Measurements from ENCODE around the gene RGS9. TPM values are rescaled to one million over a fixed set of nuclear protein-coding genes. Genes with fewer than 3 reads are reported as not detected.

Gene RGS9
- total RNA-seq, 2 experiments from 2014 or later = 13.7 to 26.4 TPM

GRCh38 chr17:65208717-65209116, 71.5 kb downstream of the RGS9 start:
- intact Hi-C loops (cut with micrococcal nuclease; ENCODE audit: unreplicated experiment) = no loop called here
- no peaks in the 10 kb centered on the region for H3K9me3 ChIP-seq (ENCODE audit: low read length)
- BruUV-seq (replicated peaks) = no TSS peak

GRCh38 chr17:65218261-65218660, 81.1 kb downstream of the RGS9 start:
- Histone ChIP-seq H3K27ac (ENCODE audit: low read depth, low read length, poor library complexity, severe bottlenecking) (no peak overlapping the region), H3K9me2 (ENCODE audit: insufficient read depth, low read length) (no peaks in the 10 kb centered on the region), H4K20me1 (ENCODE audit: insufficient read depth, low read length) (no peaks in the 10 kb centered on the region), H3K79me2 (ENCODE audit: insufficient read depth, low read depth, low read length) (no peaks in the 10 kb centered on the region), H3K4me3 (ENCODE audit: low read depth, low read length, poor library complexity, severe bottlenecking) (no peak overlapping the region), H3K4me1 (ENCODE audit: insufficient read depth, low read length, poor library complexity, severe bottlenecking) (no peaks in the 10 kb centered on the region), H3K9me3 (ENCODE audit: low read length) (no peaks in the 10 kb centered on the region), H2AFZ (ENCODE audit: low read length) (no peak overlapping the region), H3K4me2 (ENCODE audit: low read length) (no peak overlapping the region), H3K36me3 (ENCODE audit: insufficient read depth, low read length) (no peaks in the 10 kb centered on the region)
- no peak for DNase-seq (ENCODE audit: low spot score)
- intact Hi-C loops (cut with micrococcal nuclease; ENCODE audit: unreplicated experiment) = no loop called here
- ChIA-PET POLR2A (no interaction called here), CTCF (ENCODE audit: unreplicated experiment) (no interaction called here)
- TF ChIP-seq EZH2phosphoT487 (IDR thresholded peaks at IDR 0.05; ENCODE audit: borderline replicate concordance, low read depth, low read length) = no peak
- TF ChIP-seq, protein P1, sequence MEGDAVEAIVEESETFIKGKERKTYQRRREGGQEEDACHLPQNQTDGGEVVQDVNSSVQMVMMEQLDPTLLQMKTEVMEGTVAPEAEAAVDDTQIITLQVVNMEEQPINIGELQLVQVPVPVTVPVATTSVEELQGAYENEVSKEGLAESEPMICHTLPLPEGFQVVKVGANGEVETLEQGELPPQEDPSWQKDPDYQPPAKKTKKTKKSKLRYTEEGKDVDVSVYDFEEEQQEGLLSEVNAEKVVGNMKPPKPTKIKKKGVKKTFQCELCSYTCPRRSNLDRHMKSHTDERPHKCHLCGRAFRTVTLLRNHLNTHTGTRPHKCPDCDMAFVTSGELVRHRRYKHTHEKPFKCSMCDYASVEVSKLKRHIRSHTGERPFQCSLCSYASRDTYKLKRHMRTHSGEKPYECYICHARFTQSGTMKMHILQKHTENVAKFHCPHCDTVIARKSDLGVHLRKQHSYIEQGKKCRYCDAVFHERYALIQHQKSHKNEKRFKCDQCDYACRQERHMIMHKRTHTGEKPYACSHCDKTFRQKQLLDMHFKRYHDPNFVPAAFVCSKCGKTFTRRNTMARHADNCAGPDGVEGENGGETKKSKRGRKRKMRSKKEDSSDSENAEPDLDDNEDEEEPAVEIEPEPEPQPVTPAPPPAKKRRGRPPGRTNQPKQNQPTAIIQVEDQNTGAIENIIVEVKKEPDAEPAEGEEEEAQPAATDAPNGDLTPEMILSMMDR (conservative IDR thresholded peaks at IDR 0.05; ENCODE audit: low read length) = no peak
- no TSS peak for BruUV-seq (replicated peaks)

More at GRCh38 chr17:65208717-65209116, 71.5 kb downstream of the RGS9 start:
- H3K79me2 ChIP-seq (ENCODE audit: insufficient read depth, low read depth, low read length) = no peaks in the 10 kb centered on the region
- CTCF ChIA-PET (ENCODE audit: unreplicated experiment) = no interaction called here
- no peak overlapping the region for H3K4me3 ChIP-seq (ENCODE audit: low read depth, low read length, poor library complexity, severe bottlenecking)
- no peak overlapping the region for H3K4me2 ChIP-seq (ENCODE audit: low read length)
- H3K9me2 ChIP-seq (ENCODE audit: insufficient read depth, low read length) = no peaks in the 10 kb centered on the region
- H2AFZ ChIP-seq (ENCODE audit: low read length) = no peak overlapping the region
- TF ChIP-seq, protein P1 (conservative IDR thresholded peaks at IDR 0.05; ENCODE audit: low read length) = no peak
- TF ChIP-seq EZH2phosphoT487 (IDR thresholded peaks at IDR 0.05; ENCODE audit: borderline replicate concordance, low read depth, low read length) = no peak
- no peak overlapping the region for H3K27ac ChIP-seq (ENCODE audit: low read depth, low read length, poor library complexity, severe bottlenecking)
- POLR2A ChIA-PET = interaction anchor here (0.6 kb wide), 1 partner anchor 247 kb away, joined by 3 read pairs; no protein-coding TSS in a partner anchor
- H4K20me1 ChIP-seq (ENCODE audit: insufficient read depth, low read length) = no peaks in the 10 kb centered on the region
- DNase-seq (ENCODE audit: low spot score) = no peak
- H3K36me3 ChIP-seq (ENCODE audit: insufficient read depth, low read length) = no peaks in the 10 kb centered on the region
- no peaks in the 10 kb centered on the region for H3K4me1 ChIP-seq (ENCODE audit: insufficient read depth, low read length, poor library complexity, severe bottlenecking)

DNA sequence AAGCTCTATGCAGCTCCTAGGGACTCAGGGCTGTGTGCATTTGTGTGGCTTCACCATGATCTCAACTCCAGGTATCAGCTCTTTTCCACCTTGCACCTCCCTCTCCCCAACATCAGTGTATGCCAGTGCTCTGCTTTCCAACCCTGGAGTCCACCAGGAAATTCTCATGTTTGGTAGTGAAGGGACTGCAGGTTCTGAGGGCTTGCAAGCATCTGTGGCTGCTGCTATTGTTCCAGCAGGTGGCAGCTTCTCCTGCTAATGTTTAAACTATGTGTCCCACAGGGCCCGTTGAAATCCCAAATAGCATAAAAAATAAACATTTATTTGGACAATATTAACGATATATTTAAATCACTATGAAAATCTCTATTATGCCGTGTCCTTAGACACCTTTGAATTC, 82.0 kb downstream of the RGS9 start:
- TF ChIP-seq, protein P1 (conservative IDR thresholded peaks at IDR 0.05; ENCODE audit: low read length) = peak; percentile 49
- TF ChIP-seq EZH2phosphoT487 (IDR thresholded peaks at IDR 0.05; ENCODE audit: borderline replicate concordance, low read depth, low read length) = no peak
- no peak for DNase-seq (ENCODE audit: low spot score)
- Histone ChIP-seq H3K27ac (ENCODE audit: low read depth, low read length, poor library complexity, severe bottlenecking) (no peak overlapping the region), H3K9me2 (ENCODE audit: insufficient read depth, low read length) (no peaks in the 10 kb centered on the region), H3K79me2 (ENCODE audit: insufficient read depth, low read depth, low read length) (no peaks in the 10 kb centered on the region), H3K4me2 (ENCODE audit: low read length) (no peak overlapping the region), H3K4me3 (ENCODE audit: low read depth, low read length, poor library complexity, severe bottlenecking) (no peak overlapping the region), H2AFZ (ENCODE audit: low read length) (no peak overlapping the region), H3K36me3 (ENCODE audit: insufficient read depth, low read length) (no peaks in the 10 kb centered on the region), H4K20me1 (ENCODE audit: insufficient read depth, low read length) (no peaks in the 10 kb centered on the region), H3K9me3 (ENCODE audit: low read length) (no peaks in the 10 kb centered on the region), H3K4me1 (ENCODE audit: insufficient read depth, low read length, poor library complexity, severe bottlenecking) (no peaks in the 10 kb centered on the region)
- no TSS peak for BruUV-seq (replicated peaks)
- intact Hi-C loops (cut with micrococcal nuclease; ENCODE audit: unreplicated experiment) = no loop called here
- CTCF ChIA-PET (ENCODE audit: unreplicated experiment) = no interaction called here
- POLR2A ChIA-PET = interaction anchor here (1.0 kb wide), 1 partner anchor 13 kb away, joined by 3 read pairs; no protein-coding TSS in a partner anchor

Measured in OCI-LY7 (cell line).